SK-MEL-5 (cell line): Measurements from ENCODE around the gene MOCOS. TPM values are rescaled to one million over a fixed set of nuclear protein-coding genes. Genes with fewer than 3 reads are reported as not detected.
"Not testable (repeated sequence)": the region's sequence is repeated elsewhere in the genome, so short reads cannot be mapped to it uniquely, and the experiment has no call there.

Source experiments
- DNase-seq: peaks from one replicate; pipeline ENCODE4 v3.0.0-alpha.2; 2016; ENCODE audit warnings: low read depth, low spot score
- in situ Hi-C: cut with HindIII; loops from 2 replicates; pipeline ENCODE4 v1.10.0; 2016; ENCODE audit warnings: low sequenced_read_pairs, high pct_unique_total_duplicates, low pct_unique_long_range_greater_than_20kb
- total RNA-seq: library from RNA; depleted of rRNA; stranded (reverse); fragments of >200 nt; shearing (Covaris generic); gene quantifications from 2 replicates; pipeline ENCODE4 v1.2.3, GENCODE V29; 2014

Gene MOCOS
- total RNA-seq, 1 experiment from 2014 or later, result 30.0 TPM

DNA sequence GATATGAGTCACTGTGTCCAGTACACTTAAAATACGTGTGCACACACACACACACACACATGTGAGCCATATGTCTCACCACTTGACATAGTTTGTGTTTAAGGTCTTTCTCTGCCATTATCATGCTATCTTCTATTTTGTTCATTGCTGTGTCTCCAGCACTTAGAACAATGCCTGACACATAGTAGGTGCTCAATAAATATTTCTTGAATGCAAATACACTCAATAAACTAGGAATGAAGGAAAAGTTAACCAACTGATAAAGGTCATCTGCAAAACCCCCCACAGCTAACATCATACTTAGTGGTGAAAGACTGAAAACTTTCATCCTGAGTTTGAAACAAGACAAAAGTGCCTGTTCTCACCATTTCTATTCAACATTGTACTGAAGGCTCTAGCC is 4.4 kb downstream of the MOCOS start:
- no peak for DNase-seq
- in situ Hi-C loops, result no loop called here

DNA sequence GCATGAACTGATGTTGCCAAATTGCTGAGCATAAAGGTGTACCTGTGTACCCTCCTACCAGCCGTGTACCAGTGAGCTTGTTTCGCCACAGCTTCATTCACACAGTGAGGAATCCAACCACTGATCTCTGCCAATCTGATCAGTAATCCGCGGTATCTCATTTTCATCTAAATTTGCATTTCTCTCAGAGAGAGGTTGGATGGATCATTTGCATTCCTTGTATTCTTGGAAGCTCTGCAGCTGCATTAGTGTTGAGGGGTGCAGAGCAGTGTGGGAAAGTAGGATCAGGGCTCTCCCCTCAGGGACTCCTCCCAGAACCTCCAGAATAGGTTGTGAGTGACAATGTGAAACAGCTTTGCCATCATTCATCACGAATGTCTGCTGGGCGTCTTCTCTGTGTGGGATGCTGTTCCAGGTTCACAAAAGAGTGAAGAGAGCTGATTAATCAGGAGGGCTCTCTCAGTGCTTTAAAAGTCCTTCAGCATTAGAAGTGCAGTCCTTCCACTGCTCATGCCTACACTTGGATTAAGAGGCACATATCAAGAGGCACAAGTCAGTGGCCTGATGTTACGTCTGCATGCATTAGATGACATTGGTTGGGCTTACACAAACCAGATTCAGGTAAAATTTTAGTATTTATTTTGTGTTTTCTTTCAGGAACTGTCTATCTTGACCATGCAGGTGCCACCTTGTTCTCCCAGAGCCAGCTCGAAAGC is 7.5 kb downstream of the MOCOS start:
- no peak for DNase-seq
- in situ Hi-C loops, result no loop called here

DNA sequence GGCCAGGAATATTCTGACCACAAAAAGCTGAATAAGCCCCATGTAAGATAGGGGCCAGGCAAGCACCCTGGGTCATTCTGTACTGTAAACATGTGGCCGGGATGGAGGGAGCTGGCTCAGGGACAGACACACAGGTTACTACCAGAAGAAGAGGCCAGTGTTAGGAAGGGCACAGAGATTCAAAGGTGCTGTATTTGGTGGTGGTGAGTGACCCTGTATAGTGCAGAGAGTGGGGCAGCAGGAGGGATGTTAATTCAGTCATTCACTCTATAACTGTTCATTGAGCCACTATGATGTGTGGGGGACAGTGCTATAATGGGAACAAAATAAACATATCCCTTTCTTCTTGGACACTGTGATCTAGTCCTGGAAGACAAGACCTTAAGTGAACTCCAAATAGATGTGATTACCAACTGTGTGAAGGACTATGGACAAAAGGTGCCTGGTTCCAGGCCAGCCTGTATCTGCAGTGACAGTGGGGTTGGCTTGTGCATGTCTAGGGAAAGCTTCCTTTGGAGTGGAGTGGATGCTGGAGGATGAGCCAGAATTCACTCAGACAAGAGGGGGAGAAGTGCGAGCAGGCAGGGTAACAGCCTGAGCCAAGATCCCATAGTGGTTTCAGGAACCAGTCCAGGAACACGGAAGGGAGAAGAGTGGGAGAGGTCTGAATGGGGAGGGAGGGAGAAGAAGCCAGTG is 8.3 kb downstream of the MOCOS start:
- in situ Hi-C loops, result no loop called here
- DNase-seq, result no peak

DNA sequence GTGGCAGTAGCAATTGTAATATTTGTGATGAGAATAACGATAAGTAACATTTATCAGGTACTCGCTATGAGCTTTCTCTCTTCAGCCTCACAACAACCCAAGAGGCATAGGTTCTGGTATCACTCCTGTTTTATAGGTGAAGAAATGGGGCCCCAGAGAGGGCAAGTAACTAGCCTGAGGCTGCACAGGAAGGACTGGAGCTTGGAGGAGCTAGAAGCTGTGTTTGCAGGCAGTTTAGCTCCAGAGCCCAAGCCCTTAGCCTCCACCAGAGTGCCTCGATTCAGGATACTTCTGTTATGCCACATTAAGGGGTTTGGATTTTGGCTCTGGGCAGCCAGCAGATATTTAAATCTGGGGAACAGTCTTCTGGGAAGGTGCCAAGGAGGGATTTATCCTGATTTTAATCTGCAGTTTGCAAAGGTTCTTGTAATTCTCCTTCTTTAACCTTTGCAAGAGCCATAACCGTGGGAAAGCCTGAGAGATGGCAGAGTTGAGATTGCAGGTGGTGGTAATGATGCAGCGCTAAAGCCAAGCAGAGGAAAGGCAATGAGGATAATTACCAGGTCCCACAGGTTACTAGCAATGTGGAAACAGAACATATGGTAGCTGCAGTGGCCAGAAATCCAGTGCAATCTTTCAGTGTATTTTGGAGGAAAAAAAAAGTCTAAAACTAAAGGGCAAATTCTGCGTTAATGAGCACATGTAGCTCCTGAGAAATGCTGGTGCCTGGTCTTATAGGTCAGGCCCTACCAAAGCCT is 9.1 kb downstream of the MOCOS start:
- no peak for DNase-seq
- in situ Hi-C loops, result no loop called here

- in situ Hi-C loops, result no loop called here
- no peak for DNase-seq
Observed at GRCh38 chr18:36197511-36198166, 10.3 kb downstream of the MOCOS start.

GRCh38 chr18:36199691-36200295 is 12.5 kb downstream of the MOCOS start:
- in situ Hi-C loops, result no loop called here
- DNase-seq, result no peak

- in situ Hi-C loops, result no loop called here
Observed at GRCh38 chr18:36200354-36200771, 13.1 kb downstream of the MOCOS start.

DNA sequence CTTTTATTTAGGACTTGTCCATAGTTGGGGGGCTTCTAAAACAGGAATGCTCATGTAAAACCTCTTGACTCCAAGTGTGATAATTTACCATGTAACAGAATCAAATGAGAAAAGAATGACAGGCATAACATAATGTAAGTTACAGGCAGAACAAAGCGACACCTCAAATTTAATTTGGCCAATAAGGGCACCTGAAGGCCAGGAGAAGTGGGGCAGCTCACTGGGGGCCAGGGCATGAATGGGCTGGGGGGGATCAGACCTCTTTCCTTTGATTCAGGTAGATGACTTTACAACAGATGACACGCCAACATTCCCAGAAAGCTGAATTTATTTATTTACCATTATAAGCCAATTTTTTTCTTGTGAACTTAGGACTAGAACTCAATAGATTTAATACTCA is 14.5 kb downstream of the MOCOS start:
- in situ Hi-C loops, result no loop called here
- no peak for DNase-seq

More at GRCh38 chr18:36200354-36200771, 13.1 kb downstream of the MOCOS start:
- DNase-seq, result no peak

DNA sequence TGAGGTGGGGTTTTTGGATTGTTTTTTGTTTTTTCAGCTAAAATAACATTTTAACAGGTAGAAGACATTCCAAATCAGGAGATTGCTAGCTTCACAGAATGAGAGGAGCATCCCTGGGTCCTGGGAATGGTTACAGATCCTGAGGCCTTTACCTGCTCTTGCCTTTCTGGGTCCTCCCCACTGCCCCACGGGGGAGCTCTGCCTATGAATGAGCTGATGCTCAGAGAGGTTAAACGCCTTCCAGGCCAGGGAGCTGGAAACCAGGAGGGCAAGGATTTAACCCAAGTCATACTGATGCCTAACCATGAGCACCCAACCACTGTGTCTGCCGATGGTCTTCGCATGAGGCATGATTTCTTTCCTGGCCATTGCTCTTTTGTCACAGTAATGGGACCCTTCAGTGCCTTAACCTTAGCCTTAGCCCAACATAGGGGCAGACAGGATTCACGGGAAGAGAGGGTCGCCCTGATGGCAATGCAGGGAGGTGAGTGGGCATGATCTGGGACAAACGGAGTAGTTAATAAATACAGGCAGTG is 16.1 kb downstream of the MOCOS start:
- DNase-seq, result no peak
- in situ Hi-C loops, result no loop called here

DNA sequence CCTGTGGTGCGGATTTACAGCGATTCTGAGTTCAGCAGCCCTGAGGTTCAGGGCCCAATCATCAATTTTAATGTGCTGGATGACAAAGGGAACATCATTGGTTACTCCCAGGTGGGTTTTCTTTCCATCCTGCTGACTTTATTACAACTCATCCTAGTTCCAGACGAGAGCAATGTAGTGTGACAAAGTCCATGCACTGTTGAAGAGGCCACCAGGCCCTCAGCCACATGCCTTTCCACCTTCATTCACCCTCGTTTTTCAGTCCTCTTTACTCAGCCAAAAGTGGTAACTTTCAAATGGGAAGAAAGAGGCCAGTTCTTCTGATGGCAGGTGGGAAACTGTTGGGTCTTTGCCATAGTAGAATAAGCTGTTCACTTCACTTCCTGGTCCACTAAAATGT is 17.9 kb downstream of the MOCOS start:
- in situ Hi-C loops, result no loop called here
- no peak for DNase-seq

- in situ Hi-C loops, result no loop called here
- no peak for DNase-seq
Observed at GRCh38 chr18:36207303-36207702, 20.0 kb downstream of the MOCOS start.

DNA sequence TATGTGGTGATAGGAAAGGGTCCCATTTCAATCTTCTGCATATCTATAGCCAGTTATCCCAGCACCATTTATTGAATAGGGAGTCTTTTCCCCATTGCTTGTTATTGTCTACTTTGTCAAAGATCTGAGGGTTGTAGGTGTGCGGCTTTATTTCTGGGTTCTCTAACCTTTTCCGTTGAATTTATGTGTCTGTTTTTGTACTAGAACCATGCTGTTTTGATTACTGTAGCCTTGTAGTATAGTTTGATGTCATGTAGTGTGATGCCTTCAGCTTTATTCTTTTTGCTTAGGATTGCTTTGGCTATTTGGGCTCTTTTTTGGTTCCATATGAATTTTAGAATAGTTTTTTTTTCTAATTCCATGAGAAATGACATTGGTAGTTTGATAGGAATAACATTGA is 20.7 kb downstream of the MOCOS start:
- DNase-seq, in situ Hi-C loops: not testable (repeated sequence)

GRCh38 chr18:36211612-36212065 is 24.3 kb downstream of the MOCOS start:
- DNase-seq, result no peak

GRCh38 chr18:36212301-36213171 is 25.2 kb downstream of the MOCOS start:
- no peak for DNase-seq
- in situ Hi-C loops, result no loop called here

More at GRCh38 chr18:36211612-36212065, 24.3 kb downstream of the MOCOS start:
- in situ Hi-C loops, result no loop called here

DNA sequence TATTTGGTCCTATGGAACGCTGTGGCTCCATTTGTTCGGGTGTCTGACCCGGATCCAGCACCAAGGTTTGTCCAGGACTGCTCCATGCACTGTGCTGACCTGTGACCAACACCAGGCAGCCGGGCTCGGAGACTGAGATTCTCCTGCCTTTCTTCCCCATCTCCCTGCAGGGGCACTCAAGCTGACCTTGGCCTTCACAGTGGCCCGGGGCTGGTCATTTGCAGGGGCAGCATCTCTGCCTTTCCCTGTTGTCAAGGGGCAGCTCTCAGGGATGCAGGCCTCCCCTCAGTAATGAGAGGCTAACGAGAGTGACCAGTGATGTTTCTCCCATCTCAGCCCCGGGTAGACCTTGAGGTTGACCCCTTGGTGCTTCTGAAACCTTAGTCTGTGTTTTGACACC is 27.5 kb downstream of the MOCOS start:
- in situ Hi-C loops, result no loop called here
- no peak for DNase-seq

- in situ Hi-C loops, result no loop called here
- DNase-seq, result no peak
Observed at GRCh38 chr18:36215577-36215976, 28.3 kb downstream of the MOCOS start.
